ENCODE data around the gene PHLDB3. TPM values are rescaled to one million over a fixed set of nuclear protein-coding genes. Genes with fewer than 3 reads are reported as not detected.

PHLDB3 gene
- total and polyA plus RNA-seq, 2 donors (not counting 3 experiments of a cell fraction or from before 2014, with no cell fraction given) = 5.5 to 12.0 TPM

- H3K4me3 ChIP-seq (replicated peaks in 1 of 3; ENCODE audit: insufficient read depth in 1 of 3, low read depth in 1 of 3, low read length in 3 of 3) = no peak overlapping the region
- no peak for FAIRE-seq
- no peaks in the 10 kb centered on the region for H3K4me1 ChIP-seq (ENCODE audit: control insufficient read depth, extremely low read depth, insufficient read depth, low read length)
- no peak overlapping the region for H3K9ac ChIP-seq (replicated peaks; ENCODE audit: extremely low read depth, insufficient read depth, low read length)
- intact Hi-C loops (cut with micrococcal nuclease) (no loop called here), dilution Hi-C loops (cut with MboI; ENCODE audit: extremely low pct_ligation_motif_present, low sequenced_read_pairs) (no loop called here)
- H3K9me1 ChIP-seq (replicated peaks; ENCODE audit: control insufficient read depth, extremely low read depth, insufficient read depth, low read length) = no peaks in the 10 kb centered on the region
- no peaks in the 10 kb centered on the region for H3K27me3 ChIP-seq (ENCODE audit: control insufficient read depth in 2 of 2, insufficient read depth in 2 of 2, low read length in 2 of 2)
- H2AFZ ChIP-seq (ENCODE audit: low read depth, low read length) = no peak overlapping the region
- H3K27ac ChIP-seq (ENCODE audit: insufficient read depth, low read depth, low read length) = no peak overlapping the region
- POLR2A ChIA-PET = no interaction called here
- no peak overlapping the region for H3K4me2 ChIP-seq (ENCODE audit: insufficient read depth, low read length)
- H3K9me3 ChIP-seq (replicated peaks; ENCODE audit: control insufficient read depth, insufficient read depth, low read length) = no peaks in the 10 kb centered on the region
- no peaks in the 10 kb centered on the region for H4K20me1 ChIP-seq (replicated peaks; ENCODE audit: control insufficient read depth, extremely low read depth, insufficient read depth, low read length)
- CTCF ChIA-PET = interaction anchor here (0.8 kb wide), 1 partner anchor 13 kb away, joined by 4 read pairs; no protein-coding TSS in a partner anchor
- TF ChIP-seq CTCF (IDR thresholded peaks at IDR 0.05; ENCODE audit: extremely low read depth in 1 of 2, insufficient read depth in 1 of 2, low read depth in 1 of 2, low read length in 2 of 2) = no peak
- TF ChIP-seq MAX (IDR thresholded peaks at IDR 0.05; ENCODE audit: insufficient read depth, insufficient read length) = no peak
- no peak for TF ChIP-seq EZH2 (IDR thresholded peaks at IDR 0.05; ENCODE audit: borderline replicate concordance, low read depth, low read length, severe bottlenecking)
- TF ChIP-seq JUN (IDR thresholded peaks at IDR 0.05; ENCODE audit: borderline replicate concordance, insufficient read depth, insufficient read length, low read depth) = no peak
- TF ChIP-seq POLR2AphosphoS5 (IDR thresholded peaks at IDR 0.05; ENCODE audit: insufficient read depth, low read depth, low read length) = no peak
- no peak for TF ChIP-seq MYC (IDR thresholded peaks at IDR 0.05; ENCODE audit: low read depth, low read length)
- no peak for TF ChIP-seq GATA2 (IDR thresholded peaks at IDR 0.05; ENCODE audit: insufficient read depth, insufficient read length, low read depth, low read length)
- TF ChIP-seq FOS (IDR thresholded peaks at IDR 0.05; ENCODE audit: borderline replicate concordance, insufficient read depth, low read length) = no peak
- no peak for TF ChIP-seq POLR2A (IDR thresholded peaks at IDR 0.05; ENCODE audit: low read depth, low read length)
- H3K36me3 ChIP-seq (ENCODE audit: control insufficient read depth in 2 of 2, extremely low read depth in 1 of 2, insufficient read depth in 2 of 2, low read length in 2 of 2) = peaks cover 5 to 30% of the 10 kb centered on the region in 2 experiments
- no peak for DNase-seq (ENCODE audit: low read depth, low spot score)
- no peaks in the 10 kb centered on the region for H3K79me2 ChIP-seq (ENCODE audit: control insufficient read depth, insufficient read depth, low read length)
- no TSS peak for BruUV-seq (replicated peaks)
Measured at GRCh38 chr19:43541920-43542650, 37.5 kb upstream of the PHLDB3 start.
